ENCODE results near the gene NR4A3. TPM values are rescaled to one million over a fixed set of nuclear protein-coding genes. Genes with fewer than 3 reads are reported as not detected.

The NR4A3 gene
- total RNA-seq, 1 experiment from 2014 or later = 0.17 TPM

DNA sequence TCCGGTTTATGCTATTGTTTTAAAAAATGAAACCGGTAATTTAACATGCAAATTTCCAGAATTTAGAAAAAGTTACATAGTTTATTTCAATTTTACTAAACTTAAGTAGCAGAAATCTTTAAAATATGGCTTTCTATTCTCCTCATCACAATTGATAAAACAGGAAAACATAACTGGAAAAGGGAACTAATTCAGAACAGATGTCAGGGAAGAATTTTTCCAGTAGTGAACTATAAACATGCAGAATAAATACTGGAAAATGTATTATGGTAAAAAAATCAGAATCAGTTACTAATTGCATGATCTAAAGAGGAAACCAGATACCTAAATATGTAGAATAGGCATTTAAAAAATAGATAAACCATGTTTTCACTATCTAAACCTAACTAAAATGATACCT, 7.3 kb upstream of the NR4A3 start:
- no peak for DNase-seq (ENCODE audit: low read depth)

DNA sequence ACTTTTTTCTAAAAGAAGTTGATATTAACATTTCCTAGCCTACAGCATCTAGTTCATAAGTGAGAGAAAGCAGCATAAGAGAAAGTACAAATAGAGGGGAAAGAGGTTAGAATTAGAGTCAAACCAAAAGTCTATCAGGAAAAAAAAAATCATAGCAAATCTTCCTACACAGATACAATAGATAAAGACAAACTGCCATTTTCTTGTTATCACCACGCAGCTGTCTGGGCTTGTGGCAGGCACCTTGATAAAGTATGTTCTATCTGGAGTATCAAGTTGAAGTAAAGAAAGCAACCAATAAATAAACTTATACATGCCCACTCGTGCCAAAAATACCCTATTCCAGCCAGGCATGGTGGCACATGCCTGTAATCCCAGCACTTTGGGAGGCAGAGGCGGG, 5.3 kb upstream of the NR4A3 start:
- DNase-seq (ENCODE audit: low read depth) = no peak

DNA sequence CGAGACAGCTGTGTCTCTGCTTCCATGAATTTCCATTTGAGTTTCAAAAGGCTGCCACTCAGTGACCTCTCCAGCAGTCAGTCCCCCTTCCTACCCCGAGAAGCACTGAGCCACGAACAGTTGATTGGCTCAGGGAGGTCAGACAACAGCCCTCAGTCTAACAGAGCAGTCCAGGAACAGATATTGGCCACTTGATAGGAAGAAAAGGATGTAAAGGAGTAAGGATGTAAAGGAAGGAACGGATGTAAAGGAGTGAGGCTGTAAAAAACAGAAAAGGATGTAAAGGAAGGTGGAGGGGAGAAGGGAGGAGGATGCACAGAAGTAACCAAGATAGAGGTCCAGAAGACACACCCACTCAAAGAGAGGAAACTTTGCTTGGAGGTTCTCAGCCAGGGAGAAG, 3.2 kb upstream of the NR4A3 start:
- peak; percentile 7 for DNase-seq (ENCODE audit: low read depth)

DNA sequence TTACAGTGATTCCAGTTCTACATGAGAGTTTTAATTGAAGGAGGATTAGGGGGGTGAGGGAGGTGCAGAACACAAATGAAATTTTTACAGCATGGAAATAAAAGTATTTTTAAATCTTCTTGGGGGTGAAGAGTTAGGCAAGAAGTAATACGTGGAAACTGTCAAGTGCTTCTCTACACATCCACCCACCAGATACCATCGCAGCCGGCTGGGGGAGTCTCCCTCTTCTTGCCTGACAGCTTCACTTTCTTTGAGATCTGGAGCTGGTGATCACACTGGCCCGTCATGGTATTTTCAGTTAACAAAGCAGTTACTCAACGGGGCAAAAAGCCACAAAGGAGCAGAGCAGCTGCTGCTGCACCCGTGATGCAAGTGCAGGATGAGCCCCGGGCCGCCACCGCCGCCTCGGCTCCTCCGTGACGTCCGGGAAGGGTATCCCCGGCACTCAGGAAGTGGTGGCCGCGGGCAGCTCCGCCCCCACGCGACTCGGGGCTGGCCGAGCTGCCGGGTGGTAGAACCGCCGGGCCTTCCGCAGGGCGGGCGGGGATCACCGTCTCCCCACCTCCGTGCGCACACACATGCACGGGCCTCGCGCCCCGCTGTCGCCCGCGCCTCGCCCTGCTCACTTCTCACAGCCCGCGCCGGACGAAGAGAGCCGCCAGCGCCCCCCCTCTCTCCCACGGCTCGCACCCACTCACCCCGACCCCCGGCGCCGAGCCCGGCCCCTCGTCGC, 2.4 kb upstream of the NR4A3 start:
- DNase-seq (ENCODE audit: low read depth) = peak; percentile 90

DNA sequence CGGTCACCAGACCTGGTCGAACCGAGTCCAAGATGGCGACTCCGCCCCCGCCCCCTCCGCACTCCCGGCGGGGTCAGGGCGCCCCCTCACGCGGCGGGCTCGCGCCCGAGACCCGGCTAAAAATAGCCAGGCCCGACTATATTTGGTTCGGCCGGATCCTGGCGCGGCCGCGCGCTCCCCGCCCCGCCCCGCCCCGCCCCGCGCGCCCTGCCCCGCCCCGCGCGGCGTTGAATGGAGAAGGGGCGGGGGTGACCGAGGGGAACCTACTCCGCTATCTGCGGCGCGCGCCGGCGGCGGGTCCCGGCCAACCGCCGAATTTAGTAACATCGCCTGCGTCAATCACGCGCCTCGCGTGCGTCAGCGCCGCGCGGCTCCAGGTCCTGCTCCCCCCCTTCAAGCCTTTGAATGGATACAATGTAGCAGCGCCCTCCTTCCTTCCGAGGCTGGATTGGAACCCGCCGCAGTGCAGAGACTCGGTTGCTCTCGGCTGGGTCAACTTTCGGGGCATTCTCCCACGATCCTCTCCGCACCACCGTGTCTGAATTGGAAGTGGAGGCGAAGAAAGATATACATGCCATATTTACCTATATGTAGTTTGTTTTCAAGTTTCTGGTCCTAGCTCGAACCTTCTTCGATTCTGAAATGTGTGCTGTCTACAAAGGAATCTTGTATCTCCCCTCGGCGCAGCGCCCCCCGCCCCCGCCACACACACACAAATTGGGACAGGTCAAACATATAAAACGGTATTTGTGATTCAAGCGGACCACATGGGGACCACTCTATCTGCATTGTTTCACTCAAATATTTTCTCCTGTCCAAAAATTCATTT, 1.6 kb upstream of the NR4A3 start:
- DNase-seq (ENCODE audit: low read depth) = peak; percentile 94

DNA sequence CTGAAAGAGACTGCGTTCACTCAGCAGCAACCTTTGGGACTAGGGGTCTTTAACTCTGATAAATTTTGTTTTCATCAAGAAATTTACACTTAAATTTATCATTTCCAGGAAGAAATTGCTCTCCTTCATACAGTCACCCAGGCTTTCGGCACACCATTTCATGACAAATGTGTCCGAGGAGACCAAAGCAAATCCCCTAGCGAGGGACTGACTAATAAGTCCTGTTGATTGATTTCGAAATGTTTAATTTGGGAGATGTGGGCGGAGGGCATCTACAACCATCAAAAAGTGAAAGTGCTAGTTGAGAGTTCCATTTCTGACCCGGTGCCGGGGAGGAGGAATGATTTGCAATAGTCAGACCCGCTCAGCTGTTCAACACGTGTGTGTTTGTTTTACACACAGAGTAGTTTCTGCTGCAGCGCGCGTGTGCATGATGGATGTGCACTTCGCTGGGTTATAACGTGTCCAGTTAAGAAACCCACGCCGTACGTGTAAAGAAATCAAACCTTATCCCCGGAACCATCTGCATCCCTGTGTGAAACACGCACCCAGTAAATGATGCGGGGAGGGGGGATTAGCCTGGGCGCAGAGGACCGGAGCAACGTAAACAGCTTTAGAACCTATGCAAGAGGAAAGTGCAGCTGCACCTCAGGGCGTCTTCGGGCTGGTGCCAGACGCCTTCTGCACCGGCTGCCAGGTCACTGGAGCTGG, 845 bp upstream of the NR4A3 start:
- DNase-seq (ENCODE audit: low read depth) = peak; percentile 71

GRCh38 chr9:99822109-99822805, 572 bp downstream of the NR4A3 start:
- peak; percentile 57 for DNase-seq (ENCODE audit: low read depth)

GRCh38 chr9:99822806-99823591, 1.3 kb downstream of the NR4A3 start:
- DNase-seq (ENCODE audit: low read depth) = peak; percentile 70

GRCh38 chr9:99823681-99824377, 2.1 kb downstream of the NR4A3 start:
- peak; percentile 46 for DNase-seq (ENCODE audit: low read depth)

GRCh38 chr9:99824378-99825171, 2.9 kb downstream of the NR4A3 start:
- DNase-seq (ENCODE audit: low read depth) = peak; percentile 52

DNA sequence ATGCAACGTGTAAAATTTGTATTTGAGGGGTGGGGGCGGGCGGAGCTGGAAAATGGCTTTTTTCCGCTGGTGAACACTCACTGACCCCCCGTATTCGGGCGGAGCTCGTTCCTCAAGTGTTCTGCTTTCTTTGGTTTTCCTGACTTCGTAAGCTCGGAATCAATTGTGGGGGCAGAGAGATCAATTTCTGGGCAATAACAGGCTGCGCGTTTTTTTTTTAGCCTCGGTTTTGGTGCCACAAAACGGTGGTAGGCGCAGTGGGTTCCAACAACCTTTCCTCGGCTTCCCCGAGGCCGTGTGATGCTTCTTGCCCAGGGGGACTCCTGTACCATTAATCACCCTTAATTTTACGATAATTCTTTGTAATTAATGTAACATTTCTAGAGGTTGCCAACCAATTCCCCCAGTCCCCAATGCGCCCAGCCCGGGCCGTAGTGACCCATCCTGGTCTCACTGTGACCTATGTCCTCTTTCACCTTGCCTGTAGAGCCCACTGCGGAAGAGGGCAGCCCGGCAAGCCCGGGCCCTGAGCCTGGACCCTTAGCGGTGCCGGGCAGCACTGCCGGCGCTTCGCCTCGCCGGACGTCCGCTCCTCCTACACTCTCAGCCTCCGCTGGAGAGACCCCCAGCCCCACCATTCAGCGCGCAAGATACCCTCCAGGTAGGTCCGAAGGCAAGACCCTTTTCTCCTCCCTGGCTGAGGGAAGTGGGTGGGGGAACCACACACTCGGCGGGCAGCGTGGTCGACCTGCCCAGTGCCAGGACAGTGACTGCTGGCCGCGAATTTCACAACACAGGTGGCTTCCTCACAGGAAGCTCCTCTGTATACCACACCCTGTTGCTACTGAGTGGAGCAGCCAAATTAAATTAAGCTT, 3.7 kb downstream of the NR4A3 start:
- no peak for DNase-seq (ENCODE audit: low read depth)

GRCh38 chr9:99826579-99826978, 4.9 kb downstream of the NR4A3 start:
- DNase-seq (ENCODE audit: low read depth) = no peak

DNA sequence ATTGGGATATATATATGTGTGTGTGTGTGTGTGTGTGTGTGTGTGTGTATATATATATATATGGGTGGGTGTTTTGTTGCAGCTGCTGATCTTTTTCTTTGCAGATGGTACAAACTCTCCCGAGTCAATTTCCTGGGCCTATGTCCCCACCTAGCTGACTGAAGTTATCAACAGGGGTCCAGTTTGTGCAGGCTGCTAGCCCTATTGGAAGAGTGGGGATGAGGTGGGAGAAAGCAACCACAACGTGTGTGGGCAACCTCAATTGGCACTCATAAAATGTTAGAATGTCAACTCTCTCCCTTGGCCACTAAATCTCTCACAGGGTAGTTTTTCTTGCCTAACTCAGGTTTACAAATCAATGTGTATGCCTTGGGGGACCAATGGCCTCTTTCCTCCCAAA, 5.6 kb downstream of the NR4A3 start:
- DNase-seq (ENCODE audit: low read depth) = no peak

- no peak for DNase-seq (ENCODE audit: low read depth)
These were observed 6.3 kb downstream of the NR4A3 start for GRCh38 chr9:99828054-99828416.

GRCh38 chr9:99828417-99829176, 6.9 kb downstream of the NR4A3 start:
- DNase-seq (ENCODE audit: low read depth) = no peak

- no peak for DNase-seq (ENCODE audit: low read depth)
These were observed 10.3 kb downstream of the NR4A3 start for GRCh38 chr9:99831857-99832557.

- no peak for DNase-seq (ENCODE audit: low read depth)
These were observed 10.8 kb downstream of the NR4A3 start for GRCh38 chr9:99832558-99832864.

- DNase-seq (ENCODE audit: low read depth) = no peak
These were observed 12.1 kb downstream of the NR4A3 start for GRCh38 chr9:99833735-99834134.
